ENCODE measurements around the gene MTHFR. TPM values are rescaled to one million over a fixed set of nuclear protein-coding genes. Genes with fewer than 3 reads are reported as not detected.

MTHFR gene
- total RNA-seq, 8 experiments from 2014 or later, result 20.7 to 43.8 (median 31.3) TPM

- H3K27ac ChIP-seq, result no peak overlapping the region
- peak in 3 of 8 experiments; percentile 27 to 64 (median 55) for ATAC-seq (replicated peaks in 6 of 8)
- 20 to 83% (median 60%) methylated on average over 1 to 14 of the region's 16 CpGs; no CpG with 5 or more reads in 3 of the 10 experiments for WGBS, 10 experiments
- in situ Hi-C loops (cut with MboI; ENCODE audit: low pct_unique_long_range_greater_than_20kb in 2 of 9, low sequenced_read_pairs in 9 of 9, unreplicated experiment in 9 of 9), result no loop called here
- H3K4me3 ChIP-seq, result no peak overlapping the region
- H3K4me1 ChIP-seq (replicated peaks in 1 of 2), result peaks cover 3 to 15% of the 10 kb centered on the region in 2 donors
Measured at GRCh38 chr1:11767922-11768704, 37.7 kb downstream of the MTHFR start.

GRCh38 chr1:11766429-11766776, 39.4 kb downstream of the MTHFR start:
- Histone ChIP-seq H3K4me1 (replicated peaks in 1 of 2) (peaks cover 3 to 22% of the 10 kb centered on the region in 2 donors), H3K27ac (no peak overlapping the region), H3K4me3 (no peak overlapping the region)
- peak in 2 of 8 experiments; percentile 3 to 5 for ATAC-seq (replicated peaks in 6 of 8)
- WGBS, 10 experiments, result 65 to 80% (median 74%) methylated on average over 2 to 6 of the region's 14 CpGs; no CpG with 5 or more reads in 7 of the 10 experiments
- in situ Hi-C loops (cut with MboI; ENCODE audit: low pct_unique_long_range_greater_than_20kb in 2 of 9, low sequenced_read_pairs in 9 of 9, unreplicated experiment in 9 of 9), result no loop called here

GRCh38 chr1:11765661-11766428, 39.9 kb downstream of the MTHFR start:
- 60 to 90% (median 85%) methylated on average over 1 to 11 of the region's 19 CpGs; no CpG with 5 or more reads in 6 of the 10 experiments for WGBS, 10 experiments
- peak in 2 of 8 experiments; percentile 3 to 11 for ATAC-seq (replicated peaks in 6 of 8)
- peaks cover 3 to 22% of the 10 kb centered on the region in 2 donors for H3K4me1 ChIP-seq (replicated peaks in 1 of 2)
- no peak overlapping the region for H3K4me3 ChIP-seq
- in situ Hi-C loops (cut with MboI; ENCODE audit: low pct_unique_long_range_greater_than_20kb in 2 of 9, low sequenced_read_pairs in 9 of 9, unreplicated experiment in 9 of 9), result no loop called here
- no peak overlapping the region for H3K27ac ChIP-seq

GRCh38 chr1:11764519-11764918, 41.2 kb downstream of the MTHFR start:
- peaks cover 3 to 22% of the 10 kb centered on the region in 2 donors for H3K4me1 ChIP-seq (replicated peaks in 1 of 2)
- in situ Hi-C loops (cut with MboI; ENCODE audit: low pct_unique_long_range_greater_than_20kb in 2 of 9, low sequenced_read_pairs in 9 of 9, unreplicated experiment in 9 of 9), result no loop called here
- 89 to 100% (median 93%) methylated on average over 1 to 4 of the region's 7 CpGs; no CpG with 5 or more reads in 5 of the 10 experiments for WGBS, 10 experiments
- ATAC-seq (replicated peaks in 6 of 8), result peak in 4 of 8 experiments; percentile 9 to 23 (median 15)
- no peak overlapping the region for H3K27ac ChIP-seq
- H3K4me3 ChIP-seq, result no peak overlapping the region

GRCh38 chr1:11764115-11764514, 41.6 kb downstream of the MTHFR start:
- 67 to 100% (median 92%) methylated on average over 1 to 2 of the region's 3 CpGs; no CpG with 5 or more reads in 7 of the 10 experiments for WGBS, 10 experiments
- peak; percentile 1 to 50 (median 20) for ATAC-seq (replicated peaks in 6 of 8)
- H3K27ac ChIP-seq, result no peak overlapping the region
- in situ Hi-C loops (cut with MboI; ENCODE audit: low pct_unique_long_range_greater_than_20kb in 2 of 9, low sequenced_read_pairs in 9 of 9, unreplicated experiment in 9 of 9), result no loop called here
- H3K4me3 ChIP-seq, result no peak overlapping the region
- H3K4me1 ChIP-seq (replicated peaks in 1 of 2), result peaks cover 3 to 22% of the 10 kb centered on the region in 2 donors

GRCh38 chr1:11761988-11762406, 43.8 kb downstream of the MTHFR start, which contains the start of gene C1orf167:
C1orf167 (plus strand) TSS chr1:11762193; CDS start chr1:11764401, 2,208 bp downstream.
- no peak within 1 kb of the TSS for H3K4me3 ChIP-seq
- in situ Hi-C loops (cut with MboI; ENCODE audit: low pct_unique_long_range_greater_than_20kb in 2 of 9, low sequenced_read_pairs in 9 of 9, unreplicated experiment in 9 of 9), result no loop called here

GRCh38 chr1:11761285-11761684, 44.5 kb downstream of the MTHFR start:
- ATAC-seq (replicated peaks in 6 of 8), result peak in 1 of 8 experiments; percentile 7
- 50 to 90% (median 84%) methylated on average over 2 to 6 of the region's 6 CpGs; no CpG with 5 or more reads in 6 of the 10 experiments for WGBS, 10 experiments

More at GRCh38 chr1:11761988-11762406, 43.8 kb downstream of the MTHFR start, which contains the start of gene C1orf167:
- peak in 6 of 8 experiments; percentile 32 to 83 (median 50) for ATAC-seq (replicated peaks in 6 of 8)
- WGBS, 10 experiments, result 18 to 26% methylated on average over 5 of the region's 29 CpGs; no CpG with 5 or more reads in 8 of the 10 experiments
- no peak within 1 kb of the TSS for H3K27ac ChIP-seq
- peaks cover 3 to 17% of the 10 kb centered on the region in 2 donors for H3K4me1 ChIP-seq (replicated peaks in 1 of 2)

GRCh38 chr1:11759791-11760190, 46.0 kb downstream of the MTHFR start:
- no peak overlapping the region for H3K4me3 ChIP-seq
- H3K4me1 ChIP-seq (replicated peaks in 1 of 2), result peaks cover 0 to 12% of the 10 kb centered on the region in 2 donors
- in situ Hi-C loops (cut with MboI; ENCODE audit: low pct_unique_long_range_greater_than_20kb in 2 of 9, low sequenced_read_pairs in 9 of 9, unreplicated experiment in 9 of 9), result no loop called here
- no peak for ATAC-seq (replicated peaks in 6 of 8)
- WGBS, 10 experiments, result 41 to 100% (median 88%) methylated on average over 1 to 4 of the region's 4 CpGs; no CpG with 5 or more reads in 4 of the 10 experiments
- no peak overlapping the region for H3K27ac ChIP-seq

More at GRCh38 chr1:11761285-11761684, 44.5 kb downstream of the MTHFR start:
- no peak overlapping the region for H3K27ac ChIP-seq
- in situ Hi-C loops (cut with MboI; ENCODE audit: low pct_unique_long_range_greater_than_20kb in 2 of 9, low sequenced_read_pairs in 9 of 9, unreplicated experiment in 9 of 9), result no loop called here
- H3K4me3 ChIP-seq, result no peak overlapping the region
- H3K4me1 ChIP-seq (replicated peaks in 1 of 2), result peaks cover 0 to 12% of the 10 kb centered on the region in 2 donors

GRCh38 chr1:11757047-11757446, 48.7 kb downstream of the MTHFR start:
- ATAC-seq (replicated peaks in 6 of 8), result no peak
- no peak overlapping the region for H3K4me3 ChIP-seq
- 0 to 100% (median 80%) methylated on average over 1 of the region's 1 CpG for WGBS, 10 experiments
- H3K4me1 ChIP-seq (replicated peaks in 1 of 2), result peaks cover 10 to 15% of the 10 kb centered on the region in 2 donors
- H3K27ac ChIP-seq, result no peak overlapping the region
- in situ Hi-C loops (cut with MboI; ENCODE audit: low pct_unique_long_range_greater_than_20kb in 2 of 9, low sequenced_read_pairs in 9 of 9, unreplicated experiment in 9 of 9), result no loop called here

GRCh38 chr1:11753555-11754208, 52.1 kb downstream of the MTHFR start:
- H3K27ac ChIP-seq, result no peak overlapping the region
- H3K4me3 ChIP-seq, result no peak overlapping the region
- in situ Hi-C loops (cut with MboI; ENCODE audit: low pct_unique_long_range_greater_than_20kb in 2 of 9, low sequenced_read_pairs in 9 of 9, unreplicated experiment in 9 of 9), result no loop called here
- peaks cover 10 to 12% of the 10 kb centered on the region in 2 donors for H3K4me1 ChIP-seq (replicated peaks in 1 of 2)
- peak in 1 of 8 experiments; percentile 23 for ATAC-seq (replicated peaks in 6 of 8)
- WGBS, 10 experiments, result 18 to 94% (median 83%) methylated on average over 1 to 7 of the region's 7 CpGs; no CpG with 5 or more reads in 2 of the 10 experiments

- in situ Hi-C loops (cut with MboI; ENCODE audit: low pct_unique_long_range_greater_than_20kb in 2 of 9, low sequenced_read_pairs in 9 of 9, unreplicated experiment in 9 of 9), result no loop called here
- Histone ChIP-seq H3K4me3 (no peak overlapping the region), H3K27ac (peak overlapping the region in 1 of 2 donors; percentile 16), H3K4me1 (replicated peaks in 1 of 2) (peaks cover 10 to 12% of the 10 kb centered on the region in 2 donors)
- peak in 7 of 8 experiments; percentile 6 to 69 (median 18) for ATAC-seq (replicated peaks in 6 of 8)
- WGBS, 10 experiments, result 20 to 56% (median 37%) methylated on average over 1 to 13 of the region's 17 CpGs; no CpG with 5 or more reads in 4 of the 10 experiments
Measured at GRCh38 chr1:11752359-11753088, 53.2 kb downstream of the MTHFR start.

- Histone ChIP-seq H3K4me3 (no peak overlapping the region), H3K27ac (no peak overlapping the region), H3K4me1 (replicated peaks in 1 of 2) (peaks cover 10 to 12% of the 10 kb centered on the region in 2 donors)
- ATAC-seq (replicated peaks in 6 of 8), result no peak
- 86 to 100% (median 97%) methylated on average over 1 to 6 of the region's 9 CpGs; no CpG with 5 or more reads in 4 of the 10 experiments for WGBS, 10 experiments
- in situ Hi-C loops (cut with MboI; ENCODE audit: low pct_unique_long_range_greater_than_20kb in 2 of 9, low sequenced_read_pairs in 9 of 9, unreplicated experiment in 9 of 9), result no loop called here
Measured at GRCh38 chr1:11751087-11751486, 54.7 kb downstream of the MTHFR start.
